ENCODE results near the gene ABCC8.

The ABCC8 gene

GRCh38 chr11:17383461-17383860, 93.2 kb downstream of the ABCC8 start:
- DNase-seq (ENCODE audit: low spot score), result no peak
- TF ChIP-seq CTCF (IDR thresholded peaks at IDR 0.05; ENCODE audit: borderline replicate concordance, control extremely low read depth, extremely low read depth, insufficient read depth, missing control alignments), result no peak
- in situ Hi-C loops (cut with MboI; ENCODE audit: low sequenced_read_pairs, unreplicated experiment), result no loop called here

GRCh38 chr11:17382046-17382728, 94.5 kb downstream of the ABCC8 start:
- TF ChIP-seq CTCF (IDR thresholded peaks at IDR 0.05; ENCODE audit: borderline replicate concordance, control extremely low read depth, extremely low read depth, insufficient read depth, missing control alignments), result no peak

GRCh38 chr11:17381156-17381555, 95.5 kb downstream of the ABCC8 start:
- no peak for TF ChIP-seq CTCF (IDR thresholded peaks at IDR 0.05; ENCODE audit: borderline replicate concordance, control extremely low read depth, extremely low read depth, insufficient read depth, missing control alignments)
- in situ Hi-C loops (cut with MboI; ENCODE audit: low sequenced_read_pairs, unreplicated experiment), result no loop called here
- DNase-seq (ENCODE audit: low spot score), result no peak

More at GRCh38 chr11:17382046-17382728, 94.5 kb downstream of the ABCC8 start:
- in situ Hi-C loops (cut with MboI; ENCODE audit: low sequenced_read_pairs, unreplicated experiment), result no loop called here
- DNase-seq (ENCODE audit: low spot score), result no peak

- TF ChIP-seq CTCF (IDR thresholded peaks at IDR 0.05; ENCODE audit: borderline replicate concordance, control extremely low read depth, extremely low read depth, insufficient read depth, missing control alignments), result no peak
- in situ Hi-C loops (cut with MboI; ENCODE audit: low sequenced_read_pairs, unreplicated experiment), result no loop called here
- DNase-seq (ENCODE audit: low spot score), result no peak
These were observed 97.1 kb downstream of the ABCC8 start for GRCh38 chr11:17379383-17380180.

- TF ChIP-seq CTCF (IDR thresholded peaks at IDR 0.05; ENCODE audit: borderline replicate concordance, control extremely low read depth, extremely low read depth, insufficient read depth, missing control alignments), result no peak
- no peak for DNase-seq (ENCODE audit: low spot score)
- in situ Hi-C loops (cut with MboI; ENCODE audit: low sequenced_read_pairs, unreplicated experiment), result no loop called here
These were observed 98.0 kb downstream of the ABCC8 start for GRCh38 chr11:17378655-17379054.

- in situ Hi-C loops (cut with MboI; ENCODE audit: low sequenced_read_pairs, unreplicated experiment), result no loop called here
- TF ChIP-seq CTCF (IDR thresholded peaks at IDR 0.05; ENCODE audit: borderline replicate concordance, control extremely low read depth, extremely low read depth, insufficient read depth, missing control alignments), result no peak
- DNase-seq (ENCODE audit: low spot score), result no peak
These were observed 100.2 kb downstream of the ABCC8 start for GRCh38 chr11:17376493-17376892.

All from GM13976 (cell line).